ENCODE measurements around the gene NUP58.

GRCh38 chr13:25262261-25262660 is 39.2 kb upstream of the NUP58 start:
- TF ChIP-seq ZNF347 (CRISPR knock-in tag; IDR thresholded peaks at IDR 0.05; ENCODE audit: low read depth) (no peak), FOXM1 (IDR thresholded peaks at IDR 0.05; ENCODE audit: low read depth) (no peak), FOXM1 (CRISPR knock-in tag; IDR thresholded peaks at IDR 0.05; ENCODE audit: low read depth) (no peak), NR4A1 (CRISPR knock-in tag; IDR thresholded peaks at IDR 0.05) (no peak), NR4A1 (tag; IDR thresholded peaks at IDR 0.05) (no peak), CBFB (CRISPR knock-in tag; IDR thresholded peaks at IDR 0.05) (no peak), ZBTB1 (CRISPR knock-in tag; IDR thresholded peaks at IDR 0.05; ENCODE audit: borderline replicate concordance, low read depth) (no peak), ZBTB7A (IDR thresholded peaks at IDR 0.05; ENCODE audit: borderline replicate concordance, control insufficient read depth, low read depth, low read length) (no peak), EP300 (IDR thresholded peaks at IDR 0.05; ENCODE audit: low read length) (no peak), TBL1XR1 (IDR thresholded peaks at IDR 0.05; ENCODE audit: low read length in 2 of 2) (no peak), TCF15 (CRISPR knock-in tag; IDR thresholded peaks at IDR 0.05) (no peak), CTCF (IDR thresholded peaks at IDR 0.05 in 2 of 3, conservative IDR thresholded peaks at IDR 0.05 in 1 of 3; ENCODE audit: insufficient read depth in 2 of 3, low read depth in 1 of 3, low read length in 3 of 3) (no peak), ZNF77 (CRISPR knock-in tag; IDR thresholded peaks at IDR 0.05) (no peak), SMC3 (conservative IDR thresholded peaks at IDR 0.05; ENCODE audit: insufficient read depth, low read depth, low read length) (no peak)
